HG03060 (cell line): ENCODE data around the gene KRT5.
"Not testable (repeated sequence)": the region's sequence is repeated elsewhere in the genome, so short reads cannot be mapped to it uniquely, and the experiment has no call there.

ENCODE experiments used
- ATAC-seq: cut with Tn5 transposase; IDR thresholded peaks from one replicate; pipeline ENCODE4 v1.9.1; 2021; ENCODE audit warnings: low read depth, moderate number of reproducible peaks; ENCODE audit not compliant: unreplicated experiment

KRT5 gene

DNA sequence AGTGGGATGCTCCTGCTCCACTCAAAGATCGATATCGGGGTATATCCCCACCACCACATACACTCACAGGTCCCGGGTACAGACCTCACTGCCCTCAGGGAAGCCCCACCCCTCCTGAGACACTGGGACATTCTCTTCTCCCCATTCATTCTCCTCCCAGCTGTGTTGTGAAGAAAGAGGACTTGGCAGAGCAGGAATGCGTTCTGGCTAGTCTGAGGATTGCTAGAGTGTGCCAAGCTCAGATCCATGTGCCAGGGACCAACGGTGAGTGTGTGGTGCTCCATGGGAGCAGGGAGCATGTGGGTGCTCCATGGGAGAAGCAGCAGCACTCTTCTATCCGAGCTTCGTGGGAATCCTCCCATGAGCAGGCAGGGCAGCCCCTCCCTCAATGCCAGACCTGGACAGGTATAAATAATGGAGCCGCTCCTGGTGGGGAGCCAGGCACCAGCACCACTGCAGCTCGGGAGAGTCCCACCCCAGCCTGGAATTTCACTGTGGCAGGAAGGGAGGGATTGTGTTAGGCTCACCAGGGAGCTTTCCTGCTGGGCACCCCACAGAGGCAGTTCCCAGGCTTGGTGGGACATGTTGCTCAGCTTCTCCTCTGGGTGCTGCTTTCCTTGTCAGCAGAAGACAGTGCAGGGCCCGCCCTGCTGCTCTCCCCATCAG, 2.3 kb upstream of the KRT5 start:
- no peak for ATAC-seq

GRCh38 chr12:52521568-52522266, 1.5 kb upstream of the KRT5 start:
- ATAC-seq: no peak

DNA sequence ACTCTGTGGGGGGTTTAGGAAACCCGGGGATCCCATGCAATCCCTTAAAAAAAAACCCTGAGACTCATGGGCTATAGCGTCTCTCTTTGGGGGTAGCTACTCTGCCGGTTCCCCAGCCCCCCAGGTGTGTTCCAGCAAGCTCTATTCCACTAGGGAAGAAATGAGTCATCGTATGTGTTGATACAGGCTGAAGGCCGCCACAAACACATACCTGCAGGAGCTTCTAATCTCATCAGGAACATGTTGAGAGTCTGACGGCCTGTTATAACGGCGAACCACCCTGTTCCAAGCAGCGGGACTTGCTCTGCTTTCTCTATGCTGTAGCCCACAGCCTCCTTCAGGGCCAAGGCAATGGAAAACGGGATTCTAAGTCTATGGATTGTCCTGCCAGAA, 977 bp upstream of the KRT5 start:
- no peak for ATAC-seq

DNA sequence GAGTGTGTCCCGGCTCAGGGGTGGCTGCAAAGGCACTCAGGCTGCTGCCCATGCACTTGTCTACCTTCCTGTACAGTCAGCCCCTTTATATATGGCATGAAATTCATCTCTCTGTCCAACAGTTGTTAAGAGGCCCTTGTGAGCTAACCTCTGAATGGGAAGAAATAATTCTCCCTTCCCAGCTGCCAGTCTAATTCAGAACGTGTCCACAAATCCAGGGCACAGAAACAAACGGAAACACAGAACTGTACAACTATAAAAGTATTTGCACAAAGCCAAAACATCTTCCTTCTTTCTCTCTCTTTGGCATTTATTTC, 849 bp downstream of the KRT5 start:
- ATAC-seq: no peak

GRCh38 chr12:52518574-52519386, 1.4 kb downstream of the KRT5 start:
- no peak for ATAC-seq

DNA sequence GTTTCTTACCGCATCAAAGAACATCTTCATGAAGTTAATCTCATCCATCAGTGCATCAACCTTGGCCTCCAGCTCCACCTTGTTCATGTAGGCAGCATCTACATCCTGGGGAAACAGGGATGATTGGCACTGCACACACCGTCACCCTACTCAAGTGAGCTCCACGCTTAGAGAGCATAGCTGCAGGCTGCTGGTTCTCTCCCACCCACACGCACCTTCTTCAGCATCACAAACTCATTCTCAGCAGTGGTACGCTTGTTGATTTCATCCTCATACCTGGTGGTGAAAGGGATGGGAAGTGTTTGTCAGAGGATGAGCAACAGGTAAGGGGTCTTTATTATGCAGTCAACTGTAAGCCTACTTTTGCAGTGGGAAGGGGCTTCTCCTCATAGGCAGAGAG, 2.3 kb downstream of the KRT5 start:
- no peak for ATAC-seq

- ATAC-seq: no peak
These were observed 3.0 kb downstream of the KRT5 start for GRCh38 chr12:52517005-52517835.

GRCh38 chr12:52515927-52516831, 4.0 kb downstream of the KRT5 start:
- ATAC-seq: no peak

- ATAC-seq: no peak
These were observed 4.9 kb downstream of the KRT5 start for GRCh38 chr12:52515319-52515646.

- no peak for ATAC-seq
These were observed 5.5 kb downstream of the KRT5 start for GRCh38 chr12:52514471-52515318.

GRCh38 chr12:52513736-52514135, 6.5 kb downstream of the KRT5 start:
- no peak for ATAC-seq

- no peak for ATAC-seq
These were observed 12.0 kb downstream of the KRT5 start for GRCh38 chr12:52508211-52508610.

DNA sequence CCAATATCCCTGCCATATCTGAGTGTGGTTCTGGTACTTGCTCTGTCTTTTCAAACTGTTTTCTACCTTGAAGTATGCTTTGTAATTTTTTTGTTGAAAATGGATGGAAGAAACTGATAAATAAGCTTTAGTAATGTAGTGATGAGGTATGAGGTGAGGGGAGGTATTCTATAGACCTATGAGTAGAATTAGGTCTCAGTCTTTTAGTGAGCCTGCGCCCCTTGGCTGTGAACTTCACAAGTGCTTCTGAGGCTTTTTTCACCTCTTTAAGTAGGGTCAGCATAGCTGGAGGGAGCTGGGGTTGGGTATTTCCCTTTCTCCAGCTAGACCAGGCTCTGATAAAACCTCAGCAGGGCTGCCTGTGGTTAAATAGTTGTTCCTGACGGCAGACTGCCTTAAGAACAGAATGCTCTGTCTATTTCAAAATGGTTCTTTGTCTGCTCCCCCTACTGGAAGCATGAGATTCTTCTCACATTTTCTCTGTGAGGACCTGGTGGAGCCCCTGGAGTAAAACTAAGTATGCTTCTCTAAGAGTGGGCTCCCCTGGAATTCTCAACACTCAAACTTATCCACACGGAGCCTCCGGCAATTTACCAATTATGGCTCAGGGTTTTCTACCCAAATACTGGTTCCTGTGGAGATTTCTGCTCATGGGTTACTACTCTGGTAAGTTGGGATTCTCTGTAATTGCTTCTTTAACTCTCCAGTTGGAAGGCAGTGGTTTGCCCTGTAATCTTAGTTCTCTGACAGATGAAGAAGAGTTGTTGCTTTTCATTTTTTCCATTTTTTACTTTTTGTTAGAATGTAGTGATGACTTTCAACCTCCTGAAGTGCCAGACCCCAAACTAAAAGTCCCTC, 13.1 kb downstream of the KRT5 start:
- ATAC-seq: no peak

GRCh38 chr12:52502877-52503276, 17.3 kb downstream of the KRT5 start:
- no peak for ATAC-seq

GRCh38 chr12:52501490-52501889, 18.7 kb downstream of the KRT5 start:
- ATAC-seq: no peak

- not testable (repeated sequence) for ATAC-seq
These were observed 19.6 kb downstream of the KRT5 start for GRCh38 chr12:52500574-52500973.

- ATAC-seq: no peak
These were observed 20.2 kb downstream of the KRT5 start for GRCh38 chr12:52499806-52500560.
